SK-N-SH treated with all-trans-retinoic acid at 6 μM for 48 hours (cell line): ENCODE data around the gene CAPN13.

Experiments used
- ATAC-seq: fragments of 200-7000 bp; cut with Tn5 transposase; 3 replicates; pipeline ENCODE4 v1.9.1; 2020; ENCODE audit warnings: mild to moderate bottlenecking, moderate library complexity
- ARNTL ChIP-seq: fragments of 450-650 bp; formaldehyde crosslinking; IDR thresholded peaks from 2 replicates; pipeline ENCODE4 v1.5.0; 2020; ENCODE audit warnings: low read depth, mild to moderate bottlenecking, moderate library complexity, borderline replicate concordance
- BACH2 ChIP-seq: fragments of 250-450 bp; sonication (Bioruptor Pico); IDR thresholded peaks from 2 replicates; pipeline ENCODE4 v1.9.0; 2021; ENCODE audit warnings: mild to moderate bottlenecking, borderline replicate concordance
- CSDC2 ChIP-seq: fragments of 250-450 bp; sonication (Bioruptor Pico); IDR thresholded peaks from 2 replicates; pipeline ENCODE4 v1.5.0; 2020; ENCODE audit warnings: mild to moderate bottlenecking, moderate library complexity
- ESRRG ChIP-seq: fragments of 250-450 bp; sonication (Bioruptor Pico); IDR thresholded peaks from 2 replicates; pipeline ENCODE4 v1.6.1; 2021; ENCODE audit warnings: mild to moderate bottlenecking
- GLIS3 ChIP-seq: fragments of 250-450 bp; sonication (Bioruptor Pico); IDR thresholded peaks from 2 replicates; pipeline ENCODE4 v1.5.0; 2020; ENCODE audit warnings: mild to moderate bottlenecking, moderate library complexity
- OSR1 ChIP-seq: fragments of 250-450 bp; sonication (Bioruptor Pico); IDR thresholded peaks from 2 replicates; pipeline ENCODE4 v1.8.0; 2022; ENCODE audit warnings: moderate library complexity, mild to moderate bottlenecking, inconsistent platforms
- PPARA ChIP-seq: fragments of 250-450 bp; sonication (Bioruptor Pico); IDR thresholded peaks from 2 replicates; pipeline ENCODE4 v1.5.0; 2020; ENCODE audit warnings: mild to moderate bottlenecking, borderline replicate concordance
- RARB ChIP-seq: fragments of 250-450 bp; sonication (Bioruptor Pico); IDR thresholded peaks from 2 replicates; pipeline ENCODE4 v1.8.0; 2021; ENCODE audit warnings: mild to moderate bottlenecking, moderate library complexity
- TCF4 ChIP-seq: fragments of 250-450 bp; sonication (Bioruptor Pico); IDR thresholded peaks from 2 replicates; pipeline ENCODE4 v1.8.0; 2021; ENCODE audit warnings: mild to moderate bottlenecking, moderate library complexity, borderline replicate concordance
- TOX ChIP-seq: fragments of 250-450 bp; sonication (Bioruptor Pico); IDR thresholded peaks from 2 replicates; pipeline ENCODE4 v1.8.0; 2021; ENCODE audit warnings: mild to moderate bottlenecking, moderate library complexity, borderline replicate concordance
- ZC3H10 ChIP-seq: fragments of 250-450 bp; sonication (Bioruptor Pico); IDR thresholded peaks from 2 replicates; pipeline ENCODE4 v1.5.1; 2021; ENCODE audit warnings: mild to moderate bottlenecking, moderate library complexity
- ZFP3 ChIP-seq: fragments of 250-450 bp; sonication (Bioruptor Pico); IDR thresholded peaks from 2 replicates; pipeline ENCODE4 v1.5.0; 2020; ENCODE audit warnings: mild to moderate bottlenecking, moderate library complexity
- ZFP30 ChIP-seq: fragments of 450-650 bp; formaldehyde crosslinking; IDR thresholded peaks from 2 replicates; pipeline ENCODE4 v1.5.0; 2022; ENCODE audit warnings: mild to moderate bottlenecking, moderate library complexity
- ZNF565 ChIP-seq: fragments of 450-650 bp; formaldehyde crosslinking; conservative IDR thresholded peaks from 2 replicates; pipeline ENCODE4 v1.5.0; 2020; ENCODE audit warnings: low read depth, mild to moderate bottlenecking, moderate library complexity
- ZNF70 ChIP-seq: fragments of 450-650 bp; formaldehyde crosslinking; IDR thresholded peaks from 2 replicates; pipeline ENCODE4 v1.5.0; 2020; ENCODE audit warnings: mild to moderate bottlenecking, moderate library complexity
- ZNF8 ChIP-seq: fragments of 450-650 bp; formaldehyde crosslinking; IDR thresholded peaks from 2 replicates; pipeline ENCODE4 v1.5.0; 2020; ENCODE audit warnings: mild to moderate bottlenecking, moderate library complexity
- TF ChIP-seq, protein P1 (sequence below): fragments of 250-450 bp; sonication (Bioruptor Pico); IDR thresholded peaks from 2 replicates; pipeline ENCODE4 v1.8.0; 2020; ENCODE audit warnings: mild to moderate bottlenecking, moderate library complexity, borderline replicate concordance
- TF ChIP-seq, protein P2 (sequence below): fragments of 250-450 bp; sonication (Bioruptor Pico); IDR thresholded peaks from 2 replicates; pipeline ENCODE4 v1.5.1; 2021; ENCODE audit warnings: mild to moderate bottlenecking, moderate library complexity
- TF ChIP-seq, protein P3 (sequence below): fragments of 250-450 bp; sonication (Bioruptor Pico); IDR thresholded peaks from 2 replicates; pipeline ENCODE4 v1.5.1; 2020; ENCODE audit warnings: low read depth, mild to moderate bottlenecking, moderate library complexity
- TF ChIP-seq, protein P4 (sequence below): fragments of 250-450 bp; sonication (Bioruptor Pico); IDR thresholded peaks from 2 replicates; pipeline ENCODE4 v1.5.0; 2020; ENCODE audit warnings: mild to moderate bottlenecking, moderate library complexity
- TF ChIP-seq, protein P5 (sequence below): fragments of 250-450 bp; sonication (Bioruptor Pico); IDR thresholded peaks from 2 replicates; pipeline ENCODE4 v1.8.0; 2021; ENCODE audit warnings: low read depth, mild to moderate bottlenecking, moderate library complexity, borderline replicate concordance

The CAPN13 gene

DNA sequence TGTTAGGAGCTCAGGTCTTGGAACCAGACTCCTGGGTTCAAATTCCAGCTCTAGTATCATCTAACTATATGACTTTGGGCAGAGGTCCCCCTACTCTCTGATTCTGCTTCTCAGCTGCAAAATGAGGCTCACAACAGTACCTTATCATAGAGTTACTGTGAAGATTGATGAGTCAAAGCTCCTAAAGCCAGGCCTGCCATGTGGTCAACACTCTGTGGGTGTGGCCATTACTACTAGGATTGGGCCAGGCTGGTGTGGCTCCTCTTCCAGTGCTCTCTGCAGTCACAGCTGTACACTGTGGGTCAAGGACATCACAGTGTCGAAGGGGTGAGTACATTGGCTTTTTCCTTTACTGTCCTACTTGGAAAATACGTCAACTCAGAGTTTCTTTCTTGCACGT is 22.6 kb downstream of the CAPN13 start:
- ATAC-seq = no peak
- no peak for TF ChIP-seq CSDC2 (CRISPR knock-in tag)
- TF ChIP-seq ZFP30 (CRISPR knock-in tag) = no peak
- TF ChIP-seq, protein P1, sequence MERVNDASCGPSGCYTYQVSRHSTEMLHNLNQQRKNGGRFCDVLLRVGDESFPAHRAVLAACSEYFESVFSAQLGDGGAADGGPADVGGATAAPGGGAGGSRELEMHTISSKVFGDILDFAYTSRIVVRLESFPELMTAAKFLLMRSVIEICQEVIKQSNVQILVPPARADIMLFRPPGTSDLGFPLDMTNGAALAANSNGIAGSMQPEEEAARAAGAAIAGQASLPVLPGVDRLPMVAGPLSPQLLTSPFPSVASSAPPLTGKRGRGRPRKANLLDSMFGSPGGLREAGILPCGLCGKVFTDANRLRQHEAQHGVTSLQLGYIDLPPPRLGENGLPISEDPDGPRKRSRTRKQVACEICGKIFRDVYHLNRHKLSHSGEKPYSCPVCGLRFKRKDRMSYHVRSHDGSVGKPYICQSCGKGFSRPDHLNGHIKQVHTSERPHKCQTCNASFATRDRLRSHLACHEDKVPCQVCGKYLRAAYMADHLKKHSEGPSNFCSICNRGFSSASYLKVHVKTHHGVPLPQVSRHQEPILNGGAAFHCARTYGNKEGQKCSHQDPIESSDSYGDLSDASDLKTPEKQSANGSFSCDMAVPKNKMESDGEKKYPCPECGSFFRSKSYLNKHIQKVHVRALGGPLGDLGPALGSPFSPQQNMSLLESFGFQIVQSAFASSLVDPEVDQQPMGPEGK = no peak
- TF ChIP-seq ARNTL (CRISPR knock-in tag) = no peak
- no peak for TF ChIP-seq ESRRG (CRISPR knock-in tag)

DNA sequence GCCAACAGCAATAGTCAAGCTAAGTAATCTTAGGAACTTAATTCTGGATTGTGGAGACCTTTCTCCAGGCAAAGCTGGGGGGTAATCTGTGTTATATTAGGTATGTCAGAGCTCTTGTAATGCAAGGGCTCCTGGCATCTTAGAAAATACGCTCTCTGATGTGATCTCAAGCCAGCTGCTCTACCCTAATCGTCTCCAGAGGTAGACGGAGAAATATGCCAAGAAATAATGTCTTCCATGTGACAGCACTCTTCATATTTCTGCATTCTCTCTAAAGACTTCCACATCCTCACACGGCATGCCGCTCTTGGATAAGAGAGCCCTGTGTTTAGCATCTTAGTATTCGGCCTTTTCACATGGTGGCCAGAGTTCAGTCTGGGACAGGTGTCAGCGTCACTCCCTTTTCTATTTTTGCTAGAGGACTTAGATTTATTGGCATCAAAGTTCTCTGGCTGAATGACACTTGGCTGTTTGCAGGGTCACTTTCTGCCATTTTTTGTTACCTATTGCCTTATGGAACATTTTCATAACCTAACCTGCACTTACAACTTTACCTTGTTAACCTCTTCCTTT is 25.2 kb downstream of the CAPN13 start:
- ATAC-seq = no peak
- no peak for TF ChIP-seq ZNF70 (CRISPR knock-in tag)
- peak; percentile 16; the same call in 1 of the 2 replicates for TF ChIP-seq TCF4 (CRISPR knock-in tag)
- TF ChIP-seq, protein P2, sequence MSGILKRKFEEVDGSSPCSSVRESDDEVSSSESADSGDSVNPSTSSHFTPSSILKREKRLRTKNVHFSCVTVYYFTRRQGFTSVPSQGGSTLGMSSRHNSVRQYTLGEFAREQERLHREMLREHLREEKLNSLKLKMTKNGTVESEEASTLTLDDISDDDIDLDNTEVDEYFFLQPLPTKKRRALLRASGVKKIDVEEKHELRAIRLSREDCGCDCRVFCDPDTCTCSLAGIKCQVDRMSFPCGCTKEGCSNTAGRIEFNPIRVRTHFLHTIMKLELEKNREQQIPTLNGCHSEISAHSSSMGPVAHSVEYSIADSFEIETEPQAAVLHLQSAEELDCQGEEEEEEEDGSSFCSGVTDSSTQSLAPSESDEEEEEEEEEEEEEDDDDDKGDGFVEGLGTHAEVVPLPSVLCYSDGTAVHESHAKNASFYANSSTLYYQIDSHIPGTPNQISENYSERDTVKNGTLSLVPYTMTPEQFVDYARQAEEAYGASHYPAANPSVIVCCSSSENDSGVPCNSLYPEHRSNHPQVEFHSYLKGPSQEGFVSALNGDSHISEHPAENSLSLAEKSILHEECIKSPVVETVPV (CRISPR knock-in tag) = no peak
- no peak for TF ChIP-seq OSR1 (CRISPR knock-in tag)
- TF ChIP-seq, protein P3, sequence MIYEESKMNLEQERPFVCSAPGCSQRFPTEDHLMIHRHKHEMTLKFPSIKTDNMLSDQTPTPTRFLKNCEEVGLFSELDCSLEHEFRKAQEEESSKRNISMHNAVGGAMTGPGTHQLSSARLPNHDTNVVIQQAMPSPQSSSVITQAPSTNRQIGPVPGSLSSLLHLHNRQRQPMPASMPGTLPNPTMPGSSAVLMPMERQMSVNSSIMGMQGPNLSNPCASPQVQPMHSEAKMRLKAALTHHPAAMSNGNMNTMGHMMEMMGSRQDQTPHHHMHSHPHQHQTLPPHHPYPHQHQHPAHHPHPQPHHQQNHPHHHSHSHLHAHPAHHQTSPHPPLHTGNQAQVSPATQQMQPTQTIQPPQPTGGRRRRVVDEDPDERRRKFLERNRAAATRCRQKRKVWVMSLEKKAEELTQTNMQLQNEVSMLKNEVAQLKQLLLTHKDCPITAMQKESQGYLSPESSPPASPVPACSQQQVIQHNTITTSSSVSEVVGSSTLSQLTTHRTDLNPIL (CRISPR knock-in tag) = no peak

DNA sequence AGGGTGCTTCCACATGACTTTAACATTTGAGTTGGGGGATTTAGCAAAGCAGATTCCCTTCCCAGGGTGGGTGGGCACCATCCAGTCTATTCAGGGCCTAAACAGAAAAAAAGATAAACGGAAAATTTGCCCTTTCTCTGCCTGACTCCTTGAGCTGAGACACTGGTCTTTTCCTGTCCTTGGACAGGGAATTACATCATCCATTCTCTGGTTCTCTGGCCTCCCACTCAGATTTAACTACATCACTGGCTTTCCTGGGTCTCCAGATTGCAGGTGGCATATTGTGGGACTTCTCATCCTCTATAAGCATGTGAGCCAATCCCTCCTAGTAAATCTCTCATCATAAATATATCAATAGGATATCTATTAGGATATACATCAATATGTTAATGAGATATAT is 25.8 kb downstream of the CAPN13 start:
- ATAC-seq = no peak
- no peak for TF ChIP-seq ESRRG (CRISPR knock-in tag)
- TF ChIP-seq OSR1 (CRISPR knock-in tag) = no peak
- TF ChIP-seq ZNF70 (CRISPR knock-in tag) = no peak
- no peak for TF ChIP-seq RARB
- TF ChIP-seq, protein P4, sequence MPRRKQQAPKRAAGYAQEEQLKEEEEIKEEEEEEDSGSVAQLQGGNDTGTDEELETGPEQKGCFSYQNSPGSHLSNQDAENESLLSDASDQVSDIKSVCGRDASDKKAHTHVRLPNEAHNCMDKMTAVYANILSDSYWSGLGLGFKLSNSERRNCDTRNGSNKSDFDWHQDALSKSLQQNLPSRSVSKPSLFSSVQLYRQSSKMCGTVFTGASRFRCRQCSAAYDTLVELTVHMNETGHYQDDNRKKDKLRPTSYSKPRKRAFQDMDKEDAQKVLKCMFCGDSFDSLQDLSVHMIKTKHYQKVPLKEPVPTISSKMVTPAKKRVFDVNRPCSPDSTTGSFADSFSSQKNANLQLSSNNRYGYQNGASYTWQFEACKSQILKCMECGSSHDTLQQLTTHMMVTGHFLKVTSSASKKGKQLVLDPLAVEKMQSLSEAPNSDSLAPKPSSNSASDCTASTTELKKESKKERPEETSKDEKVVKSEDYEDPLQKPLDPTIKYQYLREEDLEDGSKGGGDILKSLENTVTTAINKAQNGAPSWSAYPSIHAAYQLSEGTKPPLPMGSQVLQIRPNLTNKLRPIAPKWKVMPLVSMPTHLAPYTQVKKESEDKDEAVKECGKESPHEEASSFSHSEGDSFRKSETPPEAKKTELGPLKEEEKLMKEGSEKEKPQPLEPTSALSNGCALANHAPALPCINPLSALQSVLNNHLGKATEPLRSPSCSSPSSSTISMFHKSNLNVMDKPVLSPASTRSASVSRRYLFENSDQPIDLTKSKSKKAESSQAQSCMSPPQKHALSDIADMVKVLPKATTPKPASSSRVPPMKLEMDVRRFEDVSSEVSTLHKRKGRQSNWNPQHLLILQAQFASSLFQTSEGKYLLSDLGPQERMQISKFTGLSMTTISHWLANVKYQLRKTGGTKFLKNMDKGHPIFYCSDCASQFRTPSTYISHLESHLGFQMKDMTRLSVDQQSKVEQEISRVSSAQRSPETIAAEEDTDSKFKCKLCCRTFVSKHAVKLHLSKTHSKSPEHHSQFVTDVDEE (CRISPR knock-in tag) = no peak
- no peak for TF ChIP-seq ZNF565 (CRISPR knock-in tag)
- TF ChIP-seq, protein P5, sequence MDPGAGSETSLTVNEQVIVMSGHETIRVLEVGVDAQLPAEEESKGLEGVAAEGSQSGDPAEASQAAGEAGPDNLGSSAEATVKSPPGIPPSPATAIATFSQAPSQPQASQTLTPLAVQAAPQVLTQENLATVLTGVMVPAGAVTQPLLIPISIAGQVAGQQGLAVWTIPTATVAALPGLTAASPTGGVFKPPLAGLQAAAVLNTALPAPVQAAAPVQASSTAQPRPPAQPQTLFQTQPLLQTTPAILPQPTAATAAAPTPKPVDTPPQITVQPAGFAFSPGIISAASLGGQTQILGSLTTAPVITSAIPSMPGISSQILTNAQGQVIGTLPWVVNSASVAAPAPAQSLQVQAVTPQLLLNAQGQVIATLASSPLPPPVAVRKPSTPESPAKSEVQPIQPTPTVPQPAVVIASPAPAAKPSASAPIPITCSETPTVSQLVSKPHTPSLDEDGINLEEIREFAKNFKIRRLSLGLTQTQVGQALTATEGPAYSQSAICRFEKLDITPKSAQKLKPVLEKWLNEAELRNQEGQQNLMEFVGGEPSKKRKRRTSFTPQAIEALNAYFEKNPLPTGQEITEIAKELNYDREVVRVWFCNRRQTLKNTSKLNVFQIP (CRISPR knock-in tag) = no peak
- no peak for TF ChIP-seq BACH2
- TF ChIP-seq, protein P1 = no peak
- TF ChIP-seq TOX = no peak
- TF ChIP-seq ZC3H10 = no peak
- no peak for TF ChIP-seq ZFP3
- TF ChIP-seq GLIS3 = no peak
- no peak for TF ChIP-seq PPARA (CRISPR knock-in tag)
- no peak for TF ChIP-seq ZFP30 (CRISPR knock-in tag)
- no peak for TF ChIP-seq ZNF8 (CRISPR knock-in tag)
- TF ChIP-seq, protein P3 (CRISPR knock-in tag) = no peak
- TF ChIP-seq, all 23 proteins: peak for 0
